NT2/D1 (cell line): ENCODE results near the gene PCP4L1.
"Not testable (repeated sequence)": the region's sequence is repeated elsewhere in the genome, so short reads cannot be mapped to it uniquely, and the experiment has no call there.

Experiments
- SUZ12 ChIP-seq: IDR thresholded peaks from 2 replicates; pipeline ENCODE4 v1.6.1; 2011; ENCODE audit not compliant: insufficient read length, insufficient read depth; ENCODE audit errors: extremely low read depth
- YY1 ChIP-seq: IDR thresholded peaks from 2 replicates; pipeline ENCODE4 v1.6.1; 2011; ENCODE audit not compliant: insufficient read length, insufficient read depth
- ZNF274 ChIP-seq: IDR thresholded peaks from 2 replicates; pipeline ENCODE4 v1.6.1; 2011; ENCODE audit warnings: mild to moderate bottlenecking, low read depth, low read length

DNA sequence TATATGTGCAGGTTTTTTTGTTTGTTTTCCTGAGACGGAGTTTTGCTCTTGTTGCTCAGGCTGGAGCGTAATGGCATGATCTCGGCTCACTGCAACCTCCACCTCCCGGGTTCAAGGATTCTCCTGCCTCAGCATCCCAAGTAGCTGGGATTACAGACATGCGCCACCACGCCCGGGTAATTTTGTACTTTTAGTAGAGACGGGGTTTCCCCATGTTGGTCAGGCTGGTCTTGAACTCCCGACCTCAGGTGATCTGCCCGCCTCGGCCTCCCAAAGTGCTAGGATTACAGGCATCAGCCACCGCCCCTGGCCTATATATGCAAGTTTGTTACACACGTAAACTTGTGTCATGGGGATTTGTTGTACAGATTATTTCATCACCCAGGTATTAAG, 33.9 kb upstream of the PCP4L1 start:
- TF ChIP-seq SUZ12, YY1, ZNF274: not testable (repeated sequence)
